ENCODE results near the gene VLDLR. TPM values are rescaled to one million over a fixed set of nuclear protein-coding genes. Genes with fewer than 3 reads are reported as not detected.

Gene VLDLR
- total RNA-seq (10 to 100 TPM; 43.2 to 46.3 TPM), polyA plus RNA-seq (1 to 10 TPM; 2.4 to 4.9 TPM)
- long read RNA-seq, donor 1, full-length matches to known transcripts, result 10 of 27 reads
- long read RNA-seq, donor 1, partial matches to known transcripts, result 11 of 27 reads
- long read RNA-seq, donor 1, other reads (novel, unspliced or antisense), result 6 of 27 reads
- long read RNA-seq, donor 2, full-length matches to known transcripts, result 8 of 13 reads
- long read RNA-seq, donor 2, partial matches to known transcripts, result 5 of 13 reads
- long read RNA-seq, donor 2, other reads (novel, unspliced or antisense), result 0 of 13 reads

- Histone ChIP-seq H3K9me3 (ENCODE audit: control insufficient read depth, low read length) (no peaks in the 10 kb centered on the region), H3K4me1 (ENCODE audit: control insufficient read depth in 1 of 2, insufficient read depth in 2 of 2, low read length in 2 of 2) (no peaks in the 10 kb centered on the region), H3K27me3 (ENCODE audit: control insufficient read depth in 1 of 2, insufficient read depth in 2 of 2, low read length in 1 of 2) (no peaks in the 10 kb centered on the region), H3K4me3 (ENCODE audit: low read length in 2 of 2) (peak within 1 kb of the TSS; percentile 66 to 80), H3K36me3 (ENCODE audit: control insufficient read depth in 1 of 2, insufficient read depth in 2 of 2, low read length in 1 of 2) (no peaks in the 10 kb centered on the region), H3K27ac (ENCODE audit: low read depth in 1 of 2, low read length in 2 of 2) (peak within 1 kb of the TSS in 1 of 2 donors; percentile 86)
- DNase-seq (peak; percentile 67 to 85), ATAC-seq (ENCODE audit: low FRiP score) (peak; percentile 68)
- 0% methylated on average over 44 to 72 of the region's 72 CpGs for WGBS, 2 donors
- intact Hi-C loops (cut with DNase I), result loop anchor here (5.0 to 10.0 kb wide), 6 partner anchors 50 to 605 kb away; partner anchors contain the start of genes PUM3 (in 2 of the 2) and SMARCA2 (in 1 of the 2)
Measured at GRCh38 chr9:2621722-2622460, at the start of gene VLDLR. TSS of gene VLDLR (plus strand) at chr9:2621787. CDS start at chr9:2622190, 403 bp downstream.

DNA sequence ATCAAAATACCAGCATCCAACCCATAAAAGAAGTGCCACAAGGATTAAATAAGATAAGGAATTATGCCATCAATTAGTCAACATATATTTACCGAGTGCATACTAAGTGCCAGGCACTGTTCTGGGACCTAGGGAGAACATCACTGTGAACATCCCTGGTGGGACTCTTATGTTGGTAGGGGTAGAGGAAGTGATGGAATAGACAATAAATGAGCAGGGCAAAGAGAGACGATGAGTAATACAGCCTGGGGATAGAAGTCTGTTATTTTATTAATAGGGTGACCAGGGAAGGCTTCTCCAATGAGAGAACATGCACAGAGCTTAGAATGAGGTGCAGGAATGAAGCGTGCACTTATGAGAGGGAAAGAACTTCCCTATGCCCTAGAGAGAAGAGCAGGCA lies 47.4 kb upstream of the VLDLR start:
- H3K36me3 ChIP-seq (ENCODE audit: control insufficient read depth in 1 of 2, insufficient read depth in 2 of 2, low read length in 1 of 2), result no peaks in the 10 kb centered on the region
- H3K27ac ChIP-seq (ENCODE audit: low read depth in 1 of 2, low read length in 2 of 2), result no peak overlapping the region
- no peaks in the 10 kb centered on the region for H3K9me3 ChIP-seq (ENCODE audit: control insufficient read depth, low read length)
- ATAC-seq (ENCODE audit: low FRiP score) (no peak), DNase-seq (no peak)
- intact Hi-C loops (cut with DNase I), result loop anchor here (5.0 kb wide), 2 partner anchors 38 to 48 kb away; partner anchors contain the start of gene VLDLR (in 1 of the 2)
- no peaks in the 10 kb centered on the region for H3K27me3 ChIP-seq (ENCODE audit: control insufficient read depth in 1 of 2, insufficient read depth in 2 of 2, low read length in 1 of 2)
- no peak overlapping the region for H3K4me3 ChIP-seq (ENCODE audit: low read length in 2 of 2)
- no peaks in the 10 kb centered on the region for H3K4me1 ChIP-seq (ENCODE audit: control insufficient read depth in 1 of 2, insufficient read depth in 2 of 2, low read length in 2 of 2)
- WGBS, 2 donors, result 89 to 93% methylated on average over 3 of the region's 3 CpGs

- H3K27ac ChIP-seq (ENCODE audit: low read depth in 1 of 2, low read length in 2 of 2), result no peak overlapping the region
- H3K9me3 ChIP-seq (ENCODE audit: control insufficient read depth, low read length), result no peaks in the 10 kb centered on the region
- no peaks in the 10 kb centered on the region for H3K36me3 ChIP-seq (ENCODE audit: control insufficient read depth in 1 of 2, insufficient read depth in 2 of 2, low read length in 1 of 2)
- no peaks in the 10 kb centered on the region for H3K27me3 ChIP-seq (ENCODE audit: control insufficient read depth in 1 of 2, insufficient read depth in 2 of 2, low read length in 1 of 2)
- 75 to 79% methylated on average over 2 of the region's 2 CpGs for WGBS, 2 donors
- no peak overlapping the region for H3K4me3 ChIP-seq (ENCODE audit: low read length in 2 of 2)
- ATAC-seq (ENCODE audit: low FRiP score) (no peak), DNase-seq (no peak)
- H3K4me1 ChIP-seq (ENCODE audit: control insufficient read depth in 1 of 2, insufficient read depth in 2 of 2, low read length in 2 of 2), result no peaks in the 10 kb centered on the region
- intact Hi-C loops (cut with DNase I), result no loop called here
Measured at GRCh38 chr9:2576631-2577030, 45.0 kb upstream of the VLDLR start.

GRCh38 chr9:2583308-2584013 lies 38.1 kb upstream of the VLDLR start:
- no peak for ATAC-seq (ENCODE audit: low FRiP score)
- DNase-seq, result no peak
- intact Hi-C loops (cut with DNase I), result no loop called here

GRCh38 chr9:2591967-2592366 lies 29.6 kb upstream of the VLDLR start:
- 87 to 92% methylated on average over 1 of the region's 1 CpG for WGBS, 2 donors
- Histone ChIP-seq H3K9me3 (ENCODE audit: control insufficient read depth, low read length) (peaks cover 10% of the 10 kb centered on the region), H3K27me3 (ENCODE audit: control insufficient read depth in 1 of 2, insufficient read depth in 2 of 2, low read length in 1 of 2) (no peaks in the 10 kb centered on the region), H3K4me3 (ENCODE audit: low read length in 2 of 2) (no peak overlapping the region), H3K27ac (ENCODE audit: low read depth in 1 of 2, low read length in 2 of 2) (no peak overlapping the region), H3K36me3 (ENCODE audit: control insufficient read depth in 1 of 2, insufficient read depth in 2 of 2, low read length in 1 of 2) (no peaks in the 10 kb centered on the region), H3K4me1 (ENCODE audit: control insufficient read depth in 1 of 2, insufficient read depth in 2 of 2, low read length in 2 of 2) (no peaks in the 10 kb centered on the region)
- ATAC-seq (ENCODE audit: low FRiP score) (no peak), DNase-seq (no peak)
- intact Hi-C loops (cut with DNase I), result no loop called here

More at GRCh38 chr9:2583308-2584013, 38.1 kb upstream of the VLDLR start:
- WGBS, 2 donors, result 94 to 97% methylated on average over 13 of the region's 13 CpGs
- Histone ChIP-seq H3K9me3 (ENCODE audit: control insufficient read depth, low read length) (no peaks in the 10 kb centered on the region), H3K27ac (ENCODE audit: low read depth in 1 of 2, low read length in 2 of 2) (no peak overlapping the region), H3K4me3 (ENCODE audit: low read length in 2 of 2) (no peak overlapping the region), H3K4me1 (ENCODE audit: control insufficient read depth in 1 of 2, insufficient read depth in 2 of 2, low read length in 2 of 2) (no peaks in the 10 kb centered on the region), H3K27me3 (ENCODE audit: control insufficient read depth in 1 of 2, insufficient read depth in 2 of 2, low read length in 1 of 2) (no peaks in the 10 kb centered on the region), H3K36me3 (ENCODE audit: control insufficient read depth in 1 of 2, insufficient read depth in 2 of 2, low read length in 1 of 2) (no peaks in the 10 kb centered on the region)

GRCh38 chr9:2593744-2594143 lies 27.8 kb upstream of the VLDLR start:
- no peaks in the 10 kb centered on the region for H3K4me1 ChIP-seq (ENCODE audit: control insufficient read depth in 1 of 2, insufficient read depth in 2 of 2, low read length in 2 of 2)
- H3K4me3 ChIP-seq (ENCODE audit: low read length in 2 of 2), result no peak overlapping the region
- no peak for ATAC-seq (ENCODE audit: low FRiP score)
- intact Hi-C loops (cut with DNase I), result no loop called here
- H3K9me3 ChIP-seq (ENCODE audit: control insufficient read depth, low read length), result peaks cover 10% of the 10 kb centered on the region
- H3K36me3 ChIP-seq (ENCODE audit: control insufficient read depth in 1 of 2, insufficient read depth in 2 of 2, low read length in 1 of 2), result no peaks in the 10 kb centered on the region
- H3K27me3 ChIP-seq (ENCODE audit: control insufficient read depth in 1 of 2, insufficient read depth in 2 of 2, low read length in 1 of 2), result no peaks in the 10 kb centered on the region
- no peak overlapping the region for H3K27ac ChIP-seq (ENCODE audit: low read depth in 1 of 2, low read length in 2 of 2)
- DNase-seq, result no peak

- H3K27ac ChIP-seq (ENCODE audit: low read depth in 1 of 2, low read length in 2 of 2), result no peak overlapping the region
Measured at GRCh38 chr9:2595973-2596372, 25.6 kb upstream of the VLDLR start.

DNA sequence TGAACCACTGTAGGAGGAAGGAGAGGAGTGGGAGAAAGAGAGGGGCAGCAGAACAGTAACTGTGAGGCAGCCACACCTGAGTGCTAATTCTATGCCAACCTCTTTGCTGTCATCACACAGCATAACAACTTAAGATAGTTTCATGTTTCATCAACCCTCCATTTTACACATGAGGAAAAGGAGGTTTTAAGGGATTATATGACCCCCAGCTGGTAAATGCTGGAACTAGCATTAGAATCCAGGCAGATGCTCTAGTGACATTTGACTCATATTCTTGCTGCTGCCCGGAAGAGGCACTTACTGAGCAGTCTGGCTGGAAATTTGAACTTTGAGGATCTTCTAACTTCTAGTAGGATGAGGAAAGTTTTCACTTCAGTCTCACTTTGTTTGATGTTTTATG lies 24.1 kb upstream of the VLDLR start:
- no peaks in the 10 kb centered on the region for H3K4me1 ChIP-seq (ENCODE audit: control insufficient read depth in 1 of 2, insufficient read depth in 2 of 2, low read length in 2 of 2)
- H3K27me3 ChIP-seq (ENCODE audit: control insufficient read depth in 1 of 2, insufficient read depth in 2 of 2, low read length in 1 of 2), result no peaks in the 10 kb centered on the region
- H3K36me3 ChIP-seq (ENCODE audit: control insufficient read depth in 1 of 2, insufficient read depth in 2 of 2, low read length in 1 of 2), result no peaks in the 10 kb centered on the region
- H3K9me3 ChIP-seq (ENCODE audit: control insufficient read depth, low read length), result peaks cover 5% of the 10 kb centered on the region
- no peak overlapping the region for H3K4me3 ChIP-seq (ENCODE audit: low read length in 2 of 2)
- WGBS, 2 donors, result 71 to 90% methylated on average over 1 of the region's 1 CpG
- intact Hi-C loops (cut with DNase I), result no loop called here
- H3K27ac ChIP-seq (ENCODE audit: low read depth in 1 of 2, low read length in 2 of 2), result no peak overlapping the region
- DNase-seq (no peak), ATAC-seq (ENCODE audit: low FRiP score) (no peak)

More at GRCh38 chr9:2595973-2596372, 25.6 kb upstream of the VLDLR start:
- H3K4me1 ChIP-seq (ENCODE audit: control insufficient read depth in 1 of 2, insufficient read depth in 2 of 2, low read length in 2 of 2), result no peaks in the 10 kb centered on the region
- WGBS, 2 donors, result 63 to 97% methylated on average over 2 of the region's 2 CpGs
- H3K9me3 ChIP-seq (ENCODE audit: control insufficient read depth, low read length), result peaks cover 8% of the 10 kb centered on the region
- no peak overlapping the region for H3K4me3 ChIP-seq (ENCODE audit: low read length in 2 of 2)
- ATAC-seq (ENCODE audit: low FRiP score) (no peak), DNase-seq (no peak)
- H3K27me3 ChIP-seq (ENCODE audit: control insufficient read depth in 1 of 2, insufficient read depth in 2 of 2, low read length in 1 of 2), result no peaks in the 10 kb centered on the region
- H3K36me3 ChIP-seq (ENCODE audit: control insufficient read depth in 1 of 2, insufficient read depth in 2 of 2, low read length in 1 of 2), result no peaks in the 10 kb centered on the region
- intact Hi-C loops (cut with DNase I), result no loop called here

All from aorta (tissue), 5 donors.